GM19193 (cell line): Measurements from ENCODE around the gene HEBP1.

Experiments
- POLR2A ChIP-seq: IDR thresholded peaks from 4 replicates; pipeline ENCODE4 v1.6.1; 2011; ENCODE audit not compliant: insufficient read depth, insufficient read length; ENCODE audit errors: extremely low read depth

HEBP1 gene, protein sequence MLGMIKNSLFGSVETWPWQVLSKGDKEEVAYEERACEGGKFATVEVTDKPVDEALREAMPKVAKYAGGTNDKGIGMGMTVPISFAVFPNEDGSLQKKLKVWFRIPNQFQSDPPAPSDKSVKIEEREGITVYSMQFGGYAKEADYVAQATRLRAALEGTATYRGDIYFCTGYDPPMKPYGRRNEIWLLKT

DNA sequence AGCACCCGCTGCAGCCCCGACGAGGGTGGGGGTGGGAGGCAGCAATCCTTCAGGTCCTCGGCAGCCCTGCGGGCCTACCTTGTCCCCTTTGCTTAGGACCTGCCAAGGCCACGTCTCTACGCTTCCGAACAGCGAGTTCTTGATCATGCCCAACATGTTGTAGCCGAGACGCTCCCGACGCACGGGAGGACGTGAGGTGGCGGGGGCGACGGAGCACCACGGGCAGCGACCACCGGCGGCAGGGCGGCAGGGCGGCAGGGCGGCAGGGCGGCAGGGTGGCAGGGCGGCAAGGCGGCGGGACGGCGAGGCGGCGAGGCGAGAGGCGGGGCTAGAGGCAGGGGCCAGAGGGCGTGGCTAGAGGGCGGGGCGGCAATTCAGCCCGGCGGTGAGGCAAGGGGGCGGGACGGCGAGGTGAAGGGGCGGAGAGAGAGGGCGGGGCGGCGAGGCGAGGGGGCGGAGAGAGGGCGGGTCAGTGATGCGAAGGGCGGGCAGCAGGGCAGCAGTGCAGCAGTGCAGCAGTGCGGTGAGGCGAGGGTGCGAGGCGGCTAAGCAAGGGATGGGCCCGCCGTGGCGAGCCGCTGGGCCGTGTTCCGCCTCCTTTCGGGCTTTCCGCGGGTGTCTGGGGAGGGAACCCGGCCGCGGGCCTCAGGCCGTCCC lies at the start of gene HEBP1:
Gene HEBP1, minus strand, starts transcription at position 307 of the 657 bp plus-strand sequence. Its CDS starts 151 bp downstream, at position 156.
- TF ChIP-seq POLR2A, result no peak

DNA sequence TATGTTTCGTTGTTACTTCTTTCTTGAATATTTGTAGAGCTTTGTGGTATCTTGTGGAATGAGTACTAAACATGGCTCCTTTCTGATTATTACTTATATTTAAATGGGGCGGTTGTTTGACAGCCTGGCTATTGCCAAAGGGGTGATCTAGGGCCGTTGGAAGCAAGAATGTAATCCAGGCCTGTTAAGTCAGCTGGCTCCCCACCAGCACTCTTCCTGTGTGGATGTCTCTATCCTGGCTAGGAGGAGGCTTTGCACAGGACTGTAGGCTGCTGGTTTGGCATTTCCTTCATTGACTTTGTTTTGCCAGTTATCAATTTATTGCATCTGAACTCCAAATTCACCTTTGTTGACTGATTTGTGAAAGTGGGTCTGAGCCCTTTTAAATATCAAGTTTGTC lies 49.8 kb upstream of the HEBP1 start:
- TF ChIP-seq POLR2A, result no peak

- no peak for TF ChIP-seq POLR2A
Measured at GRCh38 chr12:13046964-13047363, 46.9 kb upstream of the HEBP1 start.

GRCh38 chr12:13045816-13046215 lies 45.8 kb upstream of the HEBP1 start:
- no peak for TF ChIP-seq POLR2A

GRCh38 chr12:13044906-13045299 lies 44.8 kb upstream of the HEBP1 start:
- TF ChIP-seq POLR2A, result no peak

- peak; percentile 28 for TF ChIP-seq POLR2A
Measured at GRCh38 chr12:13044002-13044905, 44.2 kb upstream of the HEBP1 start, which contains the start of gene FAM234B. Gene FAM234B, plus strand, starts transcription at chr12:13044381. Its CDS starts 23 bp downstream, at chr12:13044404.

DNA sequence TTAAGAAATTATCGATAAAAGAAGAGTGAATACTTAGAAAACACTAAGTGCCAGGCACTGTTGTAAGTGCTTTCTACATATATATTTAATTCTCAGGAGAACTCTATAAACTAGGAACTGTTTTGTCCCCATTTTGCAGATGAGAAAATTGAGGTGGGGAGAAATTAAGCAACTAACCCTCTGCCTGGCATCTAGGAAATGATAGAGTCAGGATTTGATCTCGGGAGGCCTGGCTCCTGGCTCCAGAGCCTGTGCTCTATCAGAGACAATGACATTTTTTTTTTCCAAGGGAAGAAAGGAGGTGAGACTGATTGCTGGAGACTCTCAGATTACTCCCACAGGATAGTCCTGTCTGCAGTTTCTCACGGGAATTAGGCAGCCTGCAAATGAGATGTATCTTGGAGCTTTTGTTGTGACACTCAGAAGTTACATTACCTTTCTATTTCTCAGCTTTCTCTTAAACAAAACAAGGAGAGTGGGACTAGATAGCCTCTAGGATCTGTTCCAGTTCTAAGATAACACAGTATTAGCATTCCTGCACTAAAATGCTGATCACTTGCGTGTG lies 42.7 kb upstream of the HEBP1 start:
- no peak for TF ChIP-seq POLR2A

DNA sequence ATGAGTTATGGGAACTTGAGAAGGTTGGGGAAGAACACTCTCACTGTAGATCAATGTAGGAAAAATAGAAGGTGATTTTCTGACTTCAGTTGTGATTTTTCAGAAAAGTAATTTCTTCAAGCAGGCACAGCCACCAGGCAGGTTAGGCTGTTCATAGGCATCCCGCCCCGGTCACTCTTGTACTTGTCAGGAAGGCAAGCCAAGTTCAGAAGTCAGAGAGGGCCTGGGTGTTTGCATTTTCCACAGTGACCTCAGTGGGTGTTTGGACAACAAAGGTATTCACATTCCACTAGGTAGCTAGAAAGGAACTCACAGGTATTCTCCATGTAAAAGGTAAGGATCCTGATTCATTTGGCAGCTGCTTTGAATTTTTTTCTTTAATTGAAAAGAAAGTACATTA lies 41.2 kb upstream of the HEBP1 start:
- TF ChIP-seq POLR2A, result no peak

DNA sequence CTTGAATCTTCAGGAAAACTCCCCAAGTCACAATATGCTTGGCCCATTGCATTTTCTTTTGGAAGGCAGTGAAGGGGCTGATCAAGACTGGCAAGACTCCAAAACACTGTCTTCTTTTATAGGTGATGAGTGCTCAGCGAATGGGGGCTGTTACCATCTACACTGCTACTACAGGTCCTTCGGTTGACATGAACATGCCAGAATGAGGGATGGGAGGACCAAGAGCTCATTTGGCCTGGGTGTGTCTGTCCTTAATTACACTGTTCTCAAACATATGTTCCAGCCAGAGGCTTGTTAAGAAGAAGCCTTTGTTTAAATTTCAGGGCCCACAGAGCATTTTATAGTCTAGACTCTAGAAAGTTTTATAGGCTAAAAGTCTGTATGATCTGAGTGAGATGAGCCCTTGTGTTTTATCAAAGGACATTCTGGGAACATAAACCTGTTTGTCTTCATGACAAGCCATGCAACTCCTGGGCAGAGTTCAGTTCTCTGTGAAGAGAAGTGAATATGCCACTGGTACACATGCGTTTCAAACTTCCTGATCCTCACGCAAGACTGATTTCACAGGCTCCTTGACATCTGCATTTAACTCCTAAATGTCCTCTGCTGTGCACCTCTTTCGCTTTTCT lies 39.4 kb upstream of the HEBP1 start:
- TF ChIP-seq POLR2A, result no peak

DNA sequence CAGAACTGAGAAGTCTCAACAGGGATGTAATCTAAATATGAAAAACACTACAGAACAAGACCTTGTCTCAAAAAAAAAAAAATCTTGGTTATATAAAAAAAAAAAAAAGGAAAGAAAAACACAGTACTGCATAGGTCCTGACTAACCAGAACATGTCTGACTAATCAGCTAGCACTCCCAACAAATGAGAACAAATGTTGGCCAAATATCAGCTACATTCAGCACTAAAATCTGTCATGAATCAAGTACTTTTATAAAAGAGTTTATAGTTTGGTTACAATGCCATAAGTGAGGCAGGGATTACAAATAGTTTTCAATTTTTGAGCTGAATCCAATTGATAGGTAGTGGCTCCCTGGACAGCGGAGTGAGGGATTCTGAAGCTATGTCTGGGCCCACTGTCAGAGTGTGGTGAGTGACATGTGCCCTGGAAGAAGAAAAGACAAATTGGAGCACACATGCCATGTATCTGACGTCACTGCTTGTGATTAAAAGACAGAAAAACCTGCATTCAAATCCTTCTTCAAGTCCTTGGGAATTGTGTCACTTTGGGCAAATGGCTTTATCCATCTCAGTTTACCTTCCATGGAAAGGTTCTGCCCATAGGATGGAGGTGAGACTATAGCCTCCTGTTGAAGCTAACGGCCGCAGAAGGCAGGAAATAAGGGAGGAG lies 38.6 kb upstream of the HEBP1 start:
- TF ChIP-seq POLR2A, result no peak

- no peak for TF ChIP-seq POLR2A
Measured at GRCh38 chr12:13036881-13037280, 36.8 kb upstream of the HEBP1 start.

- TF ChIP-seq POLR2A, result no peak
Measured at GRCh38 chr12:13033476-13033875, 33.4 kb upstream of the HEBP1 start.

DNA sequence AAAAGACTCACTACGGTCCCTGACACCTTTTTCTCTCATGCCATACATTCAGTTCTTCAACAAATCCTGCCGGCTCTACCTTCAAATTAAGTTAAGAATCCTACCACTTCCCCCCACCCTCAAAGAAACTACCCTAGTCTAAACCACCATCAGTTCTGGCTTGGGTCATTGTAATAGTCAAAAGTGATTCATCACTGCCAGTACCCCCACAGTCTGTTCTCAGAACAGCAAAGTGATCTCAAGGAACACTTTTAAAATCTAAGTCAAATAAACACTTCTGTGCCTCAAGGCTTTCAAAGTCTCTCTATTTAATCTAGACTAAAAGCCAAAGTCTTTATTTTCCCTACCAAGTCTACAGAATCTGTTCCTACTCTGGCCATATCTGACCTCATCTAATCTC lies 32.1 kb upstream of the HEBP1 start:
- no peak for TF ChIP-seq POLR2A
